Measurements from ENCODE around the gene ATP6V1C2.

GRCh38 chr2:10828346-10828745 lies 106.9 kb downstream of the ATP6V1C2 start:
- TF ChIP-seq CTCF (IDR thresholded peaks at IDR 0.05; ENCODE audit: extremely low read depth in 1 of 2, insufficient read depth in 1 of 2, low read depth in 1 of 2, low read length in 2 of 2) (no peak), FOS (IDR thresholded peaks at IDR 0.05; ENCODE audit: borderline replicate concordance, insufficient read depth, low read length) (no peak), POLR2AphosphoS5 (IDR thresholded peaks at IDR 0.05; ENCODE audit: insufficient read depth, low read depth, low read length) (no peak), EZH2 (IDR thresholded peaks at IDR 0.05; ENCODE audit: borderline replicate concordance, low read depth, low read length, severe bottlenecking) (no peak), GATA2 (IDR thresholded peaks at IDR 0.05; ENCODE audit: insufficient read depth, insufficient read length, low read depth, low read length) (no peak), POLR2A (IDR thresholded peaks at IDR 0.05; ENCODE audit: low read depth, low read length) (no peak), JUN (IDR thresholded peaks at IDR 0.05; ENCODE audit: borderline replicate concordance, insufficient read depth, insufficient read length, low read depth) (no peak), MYC (IDR thresholded peaks at IDR 0.05; ENCODE audit: low read depth, low read length) (no peak), MAX (IDR thresholded peaks at IDR 0.05; ENCODE audit: insufficient read depth, insufficient read length) (no peak)

Data from endothelial cell of umbilical vein (primary cell).